Left colon (tissue), 2 donors: ENCODE results near the gene SLC35F1. TPM values are rescaled to one million over a fixed set of nuclear protein-coding genes. Genes with fewer than 3 reads are reported as not detected.

ENCODE experiments used
- ATAC-seq: fragments of 200-7000 bp; cut with Tn5 transposase; one replicate; pipeline ENCODE4 v1.9.1; 2020; ENCODE audit warnings: mild to moderate bottlenecking, moderate library complexity
- DNase-seq, 2 donors: peaks; one replicate each; pipeline ENCODE4 v3.0.0-alpha.2; 2020
- intact Hi-C, 2 donors: fragments of 100-400 bp; cut with DNase I in 1 of 2; cut with micrococcal nuclease in 1 of 2; formaldehyde crosslinking; loops; one replicate each; pipeline versions ENCODE4 v1.11.2 to v1.14.0; 2022; cut with DNase I, micrococcal nuclease
- total RNA-seq, 2 donors: library from RNA; stranded (reverse); fragmentation: NEBNext Ultra II Directional; extraction: Animal tissue kit (Norgen Biotek cat#: 25700); gene quantifications; one replicate each; pipeline ENCODE4 v1.2.1, GENCODE V29; 2021
- donor health status: DM: no; HTN: no; CAD: no.
- donor health status: DM: yes; HTN: yes; CAD: no.

SLC35F1 gene
- total RNA-seq, 2 donors from 2014 or later: 0.37 to 0.84 TPM

- no peak for ATAC-seq
- intact Hi-C loops: no loop called here
Observed at GRCh38 chr6:118152524-118152923, 245.5 kb downstream of the SLC35F1 start.

GRCh38 chr6:118161343-118161742 is 254.3 kb downstream of the SLC35F1 start:
- ATAC-seq (no peak), DNase-seq (no peak)
- intact Hi-C loops: no loop called here

More at GRCh38 chr6:118152524-118152923, 245.5 kb downstream of the SLC35F1 start:
- DNase-seq: no peak

GRCh38 chr6:118163542-118163941 is 256.5 kb downstream of the SLC35F1 start:
- intact Hi-C loops: no loop called here
- DNase-seq (no peak), ATAC-seq (no peak)

GRCh38 chr6:118165500-118165899 is 258.4 kb downstream of the SLC35F1 start:
- no peak for ATAC-seq
- intact Hi-C loops: no loop called here
- DNase-seq: no peak

DNA sequence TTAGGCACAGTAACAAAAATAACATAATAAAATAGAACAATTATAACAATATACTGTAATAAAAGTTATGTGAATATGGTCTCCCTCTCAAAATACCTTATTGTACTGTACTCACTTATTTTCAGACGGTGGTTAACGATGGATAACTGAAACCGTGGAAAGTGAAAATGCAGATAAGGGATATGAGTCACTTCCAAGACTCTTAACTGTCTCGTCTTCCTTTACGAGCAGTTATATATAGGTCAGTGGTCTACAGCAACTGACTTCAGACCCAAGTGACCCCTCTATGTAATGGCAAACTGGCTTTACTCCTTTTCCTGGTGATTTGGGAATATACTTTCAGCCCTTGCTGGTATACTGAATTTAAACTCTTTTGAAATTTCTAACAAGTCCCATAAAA is 261.4 kb downstream of the SLC35F1 start:
- no peak for DNase-seq
- ATAC-seq: no peak
- intact Hi-C loops: no loop called here

DNA sequence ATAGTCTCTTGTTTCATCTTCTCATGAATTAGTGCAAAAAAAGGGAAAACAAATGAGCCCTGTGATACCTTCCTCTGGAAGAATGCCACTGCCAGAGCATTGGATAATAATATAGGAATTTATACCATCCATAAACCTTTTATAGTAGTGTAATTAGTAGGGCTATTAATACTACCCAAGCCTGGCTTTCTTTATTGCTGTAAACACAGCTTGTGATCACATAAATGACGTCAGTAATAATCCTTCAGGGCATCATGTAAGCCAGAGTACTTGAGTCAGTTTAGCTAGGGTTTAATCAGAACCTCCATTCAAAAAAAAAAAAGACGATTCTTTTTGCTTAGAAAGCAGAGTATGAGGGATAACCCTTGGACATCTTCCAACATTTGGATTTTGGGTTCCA is 264.8 kb downstream of the SLC35F1 start:
- DNase-seq (no peak), ATAC-seq (no peak)
- intact Hi-C loops: no loop called here

- intact Hi-C loops: no loop called here
Observed at GRCh38 chr6:118174071-118174470, 267.0 kb downstream of the SLC35F1 start.

DNA sequence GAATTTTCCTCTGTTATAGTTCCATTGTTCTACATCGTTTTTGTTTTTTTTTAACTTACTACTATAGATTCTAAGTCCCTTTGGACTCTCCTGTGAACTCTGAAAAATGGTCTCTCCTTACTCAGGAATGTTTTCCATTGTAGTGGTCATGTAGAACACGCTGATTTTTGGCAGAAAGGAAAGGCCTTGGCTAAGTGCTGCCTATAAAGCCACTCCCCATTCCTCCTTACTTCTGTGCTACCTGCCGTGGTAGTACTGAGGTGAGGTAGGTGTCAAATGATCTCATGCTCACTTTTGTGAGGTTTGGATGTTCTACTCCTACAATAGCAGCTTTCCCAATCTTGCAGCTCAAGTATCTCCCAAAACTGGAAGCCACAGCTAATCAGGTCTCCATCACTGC is 270.7 kb downstream of the SLC35F1 start:
- intact Hi-C loops: no loop called here
- ATAC-seq: no peak
- no peak for DNase-seq

More at GRCh38 chr6:118174071-118174470, 267.0 kb downstream of the SLC35F1 start:
- no peak for ATAC-seq
- DNase-seq: no peak

DNA sequence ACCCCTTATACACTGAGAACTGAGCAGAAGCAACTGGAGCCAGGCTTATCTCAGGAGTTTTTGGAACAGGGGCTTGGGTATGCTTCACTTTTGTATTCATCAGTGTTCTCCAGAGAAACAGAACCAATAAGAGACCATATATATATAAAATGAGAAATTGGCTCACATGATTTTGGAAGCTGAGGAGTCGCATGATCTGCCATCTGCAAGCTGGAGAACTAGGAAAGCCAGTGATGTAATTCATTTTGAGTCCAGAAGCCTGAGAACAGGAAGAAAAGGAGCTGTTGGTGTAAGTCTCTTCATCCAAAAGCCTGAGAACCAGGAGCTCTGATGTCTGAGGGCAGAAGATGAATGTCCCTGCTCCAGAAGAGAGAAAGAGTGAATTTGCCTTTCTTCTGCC is 272.0 kb downstream of the SLC35F1 start:
- DNase-seq (no peak), ATAC-seq (no peak)
- intact Hi-C loops: no loop called here

DNA sequence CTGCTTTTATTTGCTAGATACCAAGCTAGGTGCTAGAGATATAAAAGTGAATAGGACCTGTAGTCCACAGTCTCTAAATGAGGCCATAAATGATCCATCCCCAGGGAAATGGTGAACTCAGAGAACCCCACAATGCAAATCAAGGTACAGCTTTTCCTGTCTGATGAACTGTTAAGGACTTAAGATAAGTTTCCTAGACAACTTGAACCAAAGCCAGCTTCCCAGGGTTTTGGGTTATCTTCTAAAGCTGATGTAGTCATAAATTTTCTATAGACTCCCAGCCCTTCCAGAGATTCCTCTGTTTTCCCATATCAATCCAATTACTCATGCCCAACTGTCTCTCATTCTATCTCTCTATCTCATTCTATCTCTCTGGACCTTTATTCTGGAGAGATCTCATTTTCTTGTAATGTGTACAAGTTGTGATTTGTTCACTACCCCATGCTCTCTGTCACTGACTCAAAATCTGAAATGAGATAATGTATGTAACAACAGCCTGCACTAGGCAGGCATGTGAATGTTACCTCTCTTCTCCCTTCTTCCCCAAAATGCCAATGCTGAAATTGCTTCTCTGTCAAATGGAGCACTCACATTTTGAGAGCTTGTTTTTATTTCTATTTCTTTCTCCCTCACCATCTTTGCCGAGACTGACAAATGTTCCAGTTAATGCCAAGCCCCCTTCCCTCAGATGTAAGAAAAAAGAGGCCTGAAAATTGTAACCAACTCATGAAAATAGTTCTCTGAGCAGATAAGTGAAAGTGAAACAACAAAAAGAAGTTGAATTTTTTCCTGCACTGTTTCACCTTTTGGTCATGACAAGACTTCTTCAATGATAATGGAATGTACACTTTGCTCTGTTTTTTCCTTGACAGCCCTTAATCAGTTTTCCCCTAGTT is 279.9 kb downstream of the SLC35F1 start:
- ATAC-seq (no peak), DNase-seq (no peak)
- intact Hi-C loops: no loop called here

DNA sequence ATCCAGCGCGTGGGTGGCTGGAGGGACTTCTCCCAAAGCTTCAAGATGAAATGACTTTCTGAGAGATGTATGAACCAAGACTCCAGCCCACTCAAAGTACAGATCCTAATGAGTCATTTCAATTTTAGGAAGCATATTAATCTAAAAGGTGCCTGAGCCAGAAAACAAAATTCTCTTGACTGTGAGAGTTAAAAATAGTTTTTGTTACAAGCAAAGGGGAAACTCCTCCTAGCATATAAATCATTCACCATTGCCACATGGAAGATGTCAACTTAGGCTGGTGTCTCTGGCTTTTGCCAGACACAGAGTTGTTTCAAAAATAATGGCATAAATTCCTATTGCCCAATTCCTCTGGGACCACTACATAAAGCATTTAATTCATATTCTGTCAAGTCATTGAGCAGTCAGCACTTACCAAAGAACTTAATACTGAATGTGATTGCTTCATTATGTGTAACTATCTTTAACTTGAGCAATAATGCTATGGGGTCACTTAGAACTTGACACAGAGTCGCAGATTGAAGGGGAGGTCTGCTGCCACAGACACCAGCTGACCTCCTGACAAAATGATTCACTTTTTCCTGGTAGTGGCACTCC is 280.6 kb downstream of the SLC35F1 start:
- DNase-seq (no peak), ATAC-seq (no peak)

GRCh38 chr6:118188561-118188960 is 281.5 kb downstream of the SLC35F1 start:
- ATAC-seq: no peak
- intact Hi-C loops: no loop called here
- no peak for DNase-seq

More for the DNA sequence above, 280.6 kb downstream of the SLC35F1 start:
- intact Hi-C loops: no loop called here

DNA sequence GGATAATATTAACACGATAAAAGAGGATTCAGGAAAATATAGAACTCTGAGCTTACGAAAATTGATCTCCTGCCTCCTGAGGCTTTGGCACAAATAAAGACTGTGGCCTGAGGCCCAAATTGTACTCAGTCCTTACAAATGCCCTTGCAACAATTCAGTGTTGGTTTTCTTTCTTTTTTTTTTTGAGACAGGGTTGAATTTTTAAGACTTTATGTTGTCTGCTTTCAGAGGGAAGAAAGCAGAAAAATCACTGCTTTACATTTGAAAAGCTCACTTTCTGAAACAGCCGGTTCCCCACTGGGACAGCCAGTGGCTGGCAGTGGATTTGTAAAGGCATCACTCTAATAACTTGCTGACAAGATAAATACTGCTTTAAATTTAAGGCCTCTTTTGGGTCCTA is 290.5 kb downstream of the SLC35F1 start:
- intact Hi-C loops: no loop called here
- DNase-seq (no peak), ATAC-seq (no peak)

- ATAC-seq (no peak), DNase-seq (no peak)
- intact Hi-C loops: no loop called here
Observed at GRCh38 chr6:118198746-118199145, 291.7 kb downstream of the SLC35F1 start.

DNA sequence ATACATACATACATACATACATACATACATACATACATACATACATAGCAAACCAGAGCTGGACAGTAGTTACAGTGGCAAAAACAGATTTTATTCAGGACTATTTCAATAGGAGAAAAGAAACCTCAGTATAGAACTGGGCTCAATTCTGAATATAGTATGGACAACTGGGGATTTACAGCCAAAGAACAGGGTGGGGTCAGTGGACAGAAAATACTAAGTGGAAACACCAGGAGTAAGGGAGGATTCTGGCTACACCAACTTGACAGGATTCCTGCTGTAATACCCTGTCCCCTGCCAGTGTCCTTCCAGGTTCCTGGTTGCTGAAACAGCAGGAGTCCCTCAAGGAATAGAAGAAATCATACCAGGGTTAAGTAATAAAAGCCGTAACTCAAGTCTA is 293.1 kb downstream of the SLC35F1 start:
- intact Hi-C loops: no loop called here
- DNase-seq (no peak), ATAC-seq (no peak)

DNA sequence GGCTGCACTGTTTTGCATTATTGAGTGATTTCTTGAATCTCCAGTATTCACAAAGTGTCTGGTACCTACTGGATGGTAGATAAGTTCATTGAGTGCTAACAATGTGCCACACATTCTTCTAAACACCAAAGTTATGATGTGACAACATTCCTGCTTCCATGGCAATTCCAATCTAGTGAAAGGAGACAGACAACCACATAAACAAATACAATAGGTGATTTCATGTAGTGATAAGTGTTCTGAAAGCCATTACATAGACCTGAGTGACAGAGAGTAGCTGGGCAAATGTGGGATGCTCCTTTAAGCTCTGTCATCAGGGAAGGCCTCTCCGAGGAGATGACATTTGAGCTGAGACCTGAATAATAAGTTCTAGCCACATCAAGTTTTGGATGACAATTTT is 295.5 kb downstream of the SLC35F1 start:
- intact Hi-C loops: no loop called here
- no peak for ATAC-seq
- DNase-seq: no peak

- ATAC-seq: no peak
- no peak for DNase-seq
- intact Hi-C loops: no loop called here
Observed at GRCh38 chr6:118203545-118203944, 296.5 kb downstream of the SLC35F1 start.

DNA sequence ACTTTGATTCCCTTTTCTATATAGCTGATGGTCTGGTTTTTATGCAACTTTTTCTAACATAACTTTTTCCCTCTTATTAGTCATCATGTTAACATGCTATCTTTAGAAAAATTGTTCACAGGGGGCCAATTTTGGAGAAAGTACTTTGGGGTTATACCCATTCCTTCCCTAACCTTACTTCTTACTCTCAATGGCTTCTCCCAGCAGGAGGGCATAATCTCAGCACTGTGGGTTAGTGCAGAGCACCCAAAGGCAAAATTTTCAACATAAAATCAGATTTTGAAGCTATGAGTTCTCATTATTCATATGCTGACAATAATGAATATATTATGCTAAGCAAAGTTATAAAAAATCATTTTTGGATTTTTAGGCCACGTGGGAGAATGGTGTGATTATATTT is 299.2 kb downstream of the SLC35F1 start:
- intact Hi-C loops: no loop called here
- no peak for DNase-seq
- ATAC-seq: no peak

- intact Hi-C loops: no loop called here
- no peak for ATAC-seq
- no peak for DNase-seq
Observed at GRCh38 chr6:118207947-118208346, 300.9 kb downstream of the SLC35F1 start.

DNA sequence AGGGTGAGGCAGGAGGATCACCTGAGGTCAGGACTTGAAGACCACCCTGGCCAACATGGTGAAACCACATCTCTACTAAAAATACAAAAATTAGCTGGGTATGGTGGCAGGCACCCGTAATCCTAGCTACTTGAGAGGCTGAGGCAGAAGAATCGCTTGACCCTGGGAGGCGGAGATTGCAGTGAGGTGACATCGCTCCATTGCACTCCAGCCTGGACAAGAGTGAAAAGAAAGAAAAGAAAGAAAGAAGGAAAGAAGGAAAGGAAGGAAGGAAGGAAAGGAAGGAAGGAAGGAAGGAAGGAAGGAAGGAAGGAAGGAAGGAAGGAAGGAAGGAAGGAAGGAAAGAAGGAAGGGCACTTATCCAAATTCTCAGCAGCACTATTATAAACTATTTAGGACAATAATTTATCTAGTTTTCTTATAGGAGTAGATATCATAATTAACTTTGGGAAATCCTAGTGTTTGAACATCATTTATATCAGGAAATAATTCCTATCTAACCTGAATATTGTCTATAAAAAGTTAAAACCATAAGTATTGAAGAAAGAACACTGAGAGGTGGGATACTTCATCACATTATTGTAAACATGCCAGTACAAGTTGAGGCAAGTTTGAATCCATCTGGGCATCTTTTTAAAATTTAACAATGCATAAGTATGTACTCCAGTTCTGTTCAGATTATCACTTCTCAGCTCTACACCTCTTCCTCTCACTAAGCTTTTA is 305.5 kb downstream of the SLC35F1 start:
- DNase-seq: no peak
- ATAC-seq: no peak
- intact Hi-C loops: no loop called here
